K562 (cell line): ENCODE data around the gene LIMS1. TPM values are rescaled to one million over a fixed set of nuclear protein-coding genes. Genes with fewer than 3 reads are reported as not detected.
A peak's percentile ranks its signal among the peaks of the same experiment; 100 is the strongest.

Experiments used
- CBFA2T3 ChIP-seq: fragments of 450-650 bp; IDR thresholded peaks from 2 replicates; pipeline ENCODE4 v1.6.1; 2017
- ERF ChIP-seq: fragments of 450-650 bp; formaldehyde crosslinking; IDR thresholded peaks from 2 replicates; pipeline ENCODE4 v1.4.0; 2020; ENCODE audit warnings: mild to moderate bottlenecking, mixed read lengths
- EWSR1 ChIP-seq: fragments of 450-650 bp; IDR thresholded peaks from 2 replicates; pipeline ENCODE4 v1.6.1; 2018; ENCODE audit warnings: borderline replicate concordance, mild to moderate bottlenecking, low read depth, moderate library complexity; ENCODE audit not compliant: partially characterized antibody
- GTF2F1 ChIP-seq: IDR thresholded peaks from 2 replicates; pipeline ENCODE4 v1.6.1; 2011; ENCODE audit warnings: low read depth, low read length, improper control_type of control experiment
- NR2C2 ChIP-seq, 2 experiments: fragments of 200-800 bp in 1 of 2; sonication (Bioruptor generic) in 1 of 2; sonication (generic) in 1 of 2; formaldehyde crosslinking in 1 of 2; IDR thresholded peaks; 2 replicates each; pipeline versions ENCODE4 v1.6.1 to v1.8.0; 2016 to 2022; ENCODE audit warnings: mild to moderate bottlenecking in 1 of 2, missing compliant biosample characterization in 1 of 2, missing genetic modification characterization in 1 of 2, missing genetic modification reagents in 1 of 2
- STAG1 ChIP-seq: sonication (generic); formaldehyde crosslinking; IDR thresholded peaks from 2 replicates; pipeline ENCODE4 v1.5.0; 2020; ENCODE audit warnings: missing genetic modification reagents, borderline replicate concordance
- TAF1 ChIP-seq: IDR thresholded peaks from 2 replicates; pipeline ENCODE4 v1.6.1; 2011; ENCODE audit warnings: mild to moderate bottlenecking, low read length, moderate library complexity; ENCODE audit not compliant: insufficient read depth, control insufficient read depth, severe bottlenecking; ENCODE audit errors: extremely low read depth
- TEAD4 ChIP-seq, 2 experiments: sonication (generic) in 1 of 2; formaldehyde crosslinking in 1 of 2; IDR thresholded peaks; 2 replicates each; pipeline versions ENCODE4 v1.6.1 to v1.8.0; 2012 to 2022; ENCODE audit warnings: borderline replicate concordance in 1 of 2, inconsistent platforms in 1 of 2, low read length in 1 of 2, mild to moderate bottlenecking in 1 of 2, missing genetic modification reagents in 1 of 2
- ZNF354B ChIP-seq: fragments of 250-450 bp; sonication (Bioruptor Pico); IDR thresholded peaks from 2 replicates; pipeline ENCODE4 v1.4.0; 2020
- polyA plus RNA-seq, 8 experiments: library from polyadenylated mRNA; depleted of rRNA in 4 of 8; stranded (reverse) in 5 of 8; unstranded in 3 of 8; fragments of >200 nt; fragmentation: Nextera tagmentation in 2 of 8; fragmentation: Illumina TruSeq in 1 of 8; extraction: Ambion mirVana in 2 of 8; extraction: Trizol in 1 of 8; gene quantifications; 2 replicates each; pipeline versions ENCODE4 v1.2.1 to v1.2.3, GENCODE V29; 2011 to 2014; ENCODE audit warnings: inconsistent platforms in 1 of 8, missing spikeins in 1 of 8
- total RNA-seq, 7 experiments: library from RNA; depleted of rRNA in 6 of 7; stranded (reverse); fragments of >200 nt in 6 of 7; fragmentation: Illumina TruSeq in 2 of 7; extraction: Trizol in 2 of 7; gene quantifications; 2 replicates each; pipeline versions ENCODE4 v1.2.1 to v1.2.3, GENCODE V29; 2011 to 2021; ENCODE audit warnings: low replicate concordance in 1 of 7
- TF ChIP-seq, protein P1 (sequence below): fragments of 450-650 bp; IDR thresholded peaks from 2 replicates; pipeline ENCODE4 v1.6.1; 2014; ENCODE audit warnings: low read depth, mild to moderate bottlenecking, moderate library complexity, borderline replicate concordance
- TF ChIP-seq, protein P2 (sequence below): sonication (generic); formaldehyde crosslinking; IDR thresholded peaks from 2 replicates; pipeline ENCODE4 v1.8.0; 2022; ENCODE audit warnings: missing genetic modification reagents, mild to moderate bottlenecking, borderline replicate concordance
- TF ChIP-seq, protein P3 (sequence below): IDR thresholded peaks from 2 replicates; pipeline ENCODE4 v1.6.1; 2012; ENCODE audit warnings: low read depth, low read length, improper control_type of control experiment, borderline replicate concordance
- TF ChIP-seq, protein P4 (sequence below): fragments of 450-650 bp; IDR thresholded peaks from 2 replicates; pipeline ENCODE4 v1.6.1; 2016
- TF ChIP-seq, protein P5 (sequence below): sonication (generic); formaldehyde crosslinking; IDR thresholded peaks from 2 replicates; pipeline ENCODE4 v1.8.1; 2023; ENCODE audit warnings: missing genetic modification reagents, mild to moderate bottlenecking, borderline replicate concordance

LIMS1 gene
- total and polyA plus RNA-seq, 9 of the 15 experiments (the other 6 are each of a cell fraction or from before 2014, with no cell fraction given) = 52.8 to 134 (median 81.0) TPM

DNA sequence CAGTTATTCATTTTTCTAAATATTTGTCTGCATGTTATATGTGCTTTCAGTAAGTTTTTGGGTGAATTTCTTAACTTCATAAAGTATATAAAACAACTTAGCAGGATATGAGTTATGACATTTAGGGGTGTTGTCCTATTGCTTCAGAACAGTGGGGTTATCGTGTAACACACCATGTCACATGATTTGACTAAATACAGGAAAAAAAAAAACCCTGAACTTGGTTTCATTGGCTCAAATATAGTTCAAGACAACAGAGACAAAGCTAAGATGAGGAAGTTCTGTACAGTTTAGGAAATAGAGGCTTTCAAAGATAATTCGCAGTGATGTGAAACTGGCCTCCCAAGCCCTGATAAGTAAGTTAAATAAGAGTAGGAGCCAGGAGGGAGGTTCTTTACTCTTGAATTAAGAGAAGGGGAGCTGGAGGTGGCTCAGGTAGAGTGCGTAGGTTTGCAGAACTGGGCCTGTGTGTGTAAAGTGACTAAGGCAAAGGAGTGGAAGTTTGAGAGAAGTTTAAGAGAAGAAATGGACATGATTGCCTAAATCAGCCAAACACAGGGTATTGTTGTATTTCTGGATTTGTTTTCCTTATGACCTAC lies 53.9 kb downstream of the LIMS1 start (continued):
- TF ChIP-seq STAG1 (no peak), CBFA2T3 (peak; percentile 54), NR2C2 (CRISPR knock-in tag; IDR thresholded peaks at IDR 0.05) (no peak), NR2C2 (tag; IDR thresholded peaks at IDR 0.05) (peak; percentile 74; the same call in 1 of the 2 replicates), TEAD4 (IDR thresholded peaks at IDR 0.05; ENCODE audit: low read length) (0 out of 2 replicates have a peak, but pooled peaks have one; percentile 26), TEAD4 (CRISPR knock-in tag; IDR thresholded peaks at IDR 0.05; ENCODE audit: borderline replicate concordance) (no peak), ZNF354B (CRISPR knock-in tag) (no peak), EWSR1 (no peak), TAF1 (no peak), ERF (CRISPR knock-in tag) (no peak), GTF2F1 (no peak)
- TF ChIP-seq, protein P1, sequence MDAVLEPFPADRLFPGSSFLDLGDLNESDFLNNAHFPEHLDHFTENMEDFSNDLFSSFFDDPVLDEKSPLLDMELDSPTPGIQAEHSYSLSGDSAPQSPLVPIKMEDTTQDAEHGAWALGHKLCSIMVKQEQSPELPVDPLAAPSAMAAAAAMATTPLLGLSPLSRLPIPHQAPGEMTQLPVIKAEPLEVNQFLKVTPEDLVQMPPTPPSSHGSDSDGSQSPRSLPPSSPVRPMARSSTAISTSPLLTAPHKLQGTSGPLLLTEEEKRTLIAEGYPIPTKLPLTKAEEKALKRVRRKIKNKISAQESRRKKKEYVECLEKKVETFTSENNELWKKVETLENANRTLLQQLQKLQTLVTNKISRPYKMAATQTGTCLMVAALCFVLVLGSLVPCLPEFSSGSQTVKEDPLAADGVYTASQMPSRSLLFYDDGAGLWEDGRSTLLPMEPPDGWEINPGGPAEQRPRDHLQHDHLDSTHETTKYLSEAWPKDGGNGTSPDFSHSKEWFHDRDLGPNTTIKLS = no peak
- TF ChIP-seq, protein P2, sequence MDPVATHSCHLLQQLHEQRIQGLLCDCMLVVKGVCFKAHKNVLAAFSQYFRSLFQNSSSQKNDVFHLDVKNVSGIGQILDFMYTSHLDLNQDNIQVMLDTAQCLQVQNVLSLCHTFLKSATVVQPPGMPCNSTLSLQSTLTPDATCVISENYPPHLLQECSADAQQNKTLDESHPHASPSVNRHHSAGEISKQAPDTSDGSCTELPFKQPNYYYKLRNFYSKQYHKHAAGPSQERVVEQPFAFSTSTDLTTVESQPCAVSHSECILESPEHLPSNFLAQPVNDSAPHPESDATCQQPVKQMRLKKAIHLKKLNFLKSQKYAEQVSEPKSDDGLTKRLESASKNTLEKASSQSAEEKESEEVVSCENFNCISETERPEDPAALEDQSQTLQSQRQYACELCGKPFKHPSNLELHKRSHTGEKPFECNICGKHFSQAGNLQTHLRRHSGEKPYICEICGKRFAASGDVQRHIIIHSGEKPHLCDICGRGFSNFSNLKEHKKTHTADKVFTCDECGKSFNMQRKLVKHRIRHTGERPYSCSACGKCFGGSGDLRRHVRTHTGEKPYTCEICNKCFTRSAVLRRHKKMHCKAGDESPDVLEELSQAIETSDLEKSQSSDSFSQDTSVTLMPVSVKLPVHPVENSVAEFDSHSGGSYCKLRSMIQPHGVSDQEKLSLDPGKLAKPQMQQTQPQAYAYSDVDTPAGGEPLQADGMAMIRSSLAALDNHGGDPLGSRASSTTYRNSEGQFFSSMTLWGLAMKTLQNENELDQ (CRISPR knock-in tag) = no peak
- TF ChIP-seq, protein P3, sequence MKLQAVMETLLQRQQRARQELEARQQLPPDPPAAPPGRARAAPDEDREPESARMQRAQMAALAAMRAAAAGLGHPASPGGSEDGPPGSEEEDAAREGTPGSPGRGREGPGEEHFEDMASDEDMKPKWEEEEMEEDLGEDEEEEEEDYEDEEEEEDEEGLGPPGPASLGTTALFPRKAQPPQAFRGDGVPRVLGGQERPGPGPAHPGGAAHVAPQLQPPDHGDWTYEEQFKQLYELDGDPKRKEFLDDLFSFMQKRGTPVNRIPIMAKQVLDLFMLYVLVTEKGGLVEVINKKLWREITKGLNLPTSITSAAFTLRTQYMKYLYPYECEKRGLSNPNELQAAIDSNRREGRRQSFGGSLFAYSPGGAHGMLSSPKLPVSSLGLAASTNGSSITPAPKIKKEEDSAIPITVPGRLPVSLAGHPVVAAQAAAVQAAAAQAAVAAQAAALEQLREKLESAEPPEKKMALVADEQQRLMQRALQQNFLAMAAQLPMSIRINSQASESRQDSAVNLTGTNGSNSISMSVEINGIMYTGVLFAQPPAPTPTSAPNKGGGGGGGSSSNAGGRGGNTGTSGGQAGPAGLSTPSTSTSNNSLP = peak; percentile 34; the same call in 1 of the 2 replicates
- TF ChIP-seq, protein P4, sequence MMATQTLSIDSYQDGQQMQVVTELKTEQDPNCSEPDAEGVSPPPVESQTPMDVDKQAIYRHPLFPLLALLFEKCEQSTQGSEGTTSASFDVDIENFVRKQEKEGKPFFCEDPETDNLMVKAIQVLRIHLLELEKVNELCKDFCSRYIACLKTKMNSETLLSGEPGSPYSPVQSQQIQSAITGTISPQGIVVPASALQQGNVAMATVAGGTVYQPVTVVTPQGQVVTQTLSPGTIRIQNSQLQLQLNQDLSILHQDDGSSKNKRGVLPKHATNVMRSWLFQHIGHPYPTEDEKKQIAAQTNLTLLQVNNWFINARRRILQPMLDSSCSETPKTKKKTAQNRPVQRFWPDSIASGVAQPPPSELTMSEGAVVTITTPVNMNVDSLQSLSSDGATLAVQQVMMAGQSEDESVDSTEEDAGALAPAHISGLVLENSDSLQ = peak; percentile 58
- TF ChIP-seq, protein P5, sequence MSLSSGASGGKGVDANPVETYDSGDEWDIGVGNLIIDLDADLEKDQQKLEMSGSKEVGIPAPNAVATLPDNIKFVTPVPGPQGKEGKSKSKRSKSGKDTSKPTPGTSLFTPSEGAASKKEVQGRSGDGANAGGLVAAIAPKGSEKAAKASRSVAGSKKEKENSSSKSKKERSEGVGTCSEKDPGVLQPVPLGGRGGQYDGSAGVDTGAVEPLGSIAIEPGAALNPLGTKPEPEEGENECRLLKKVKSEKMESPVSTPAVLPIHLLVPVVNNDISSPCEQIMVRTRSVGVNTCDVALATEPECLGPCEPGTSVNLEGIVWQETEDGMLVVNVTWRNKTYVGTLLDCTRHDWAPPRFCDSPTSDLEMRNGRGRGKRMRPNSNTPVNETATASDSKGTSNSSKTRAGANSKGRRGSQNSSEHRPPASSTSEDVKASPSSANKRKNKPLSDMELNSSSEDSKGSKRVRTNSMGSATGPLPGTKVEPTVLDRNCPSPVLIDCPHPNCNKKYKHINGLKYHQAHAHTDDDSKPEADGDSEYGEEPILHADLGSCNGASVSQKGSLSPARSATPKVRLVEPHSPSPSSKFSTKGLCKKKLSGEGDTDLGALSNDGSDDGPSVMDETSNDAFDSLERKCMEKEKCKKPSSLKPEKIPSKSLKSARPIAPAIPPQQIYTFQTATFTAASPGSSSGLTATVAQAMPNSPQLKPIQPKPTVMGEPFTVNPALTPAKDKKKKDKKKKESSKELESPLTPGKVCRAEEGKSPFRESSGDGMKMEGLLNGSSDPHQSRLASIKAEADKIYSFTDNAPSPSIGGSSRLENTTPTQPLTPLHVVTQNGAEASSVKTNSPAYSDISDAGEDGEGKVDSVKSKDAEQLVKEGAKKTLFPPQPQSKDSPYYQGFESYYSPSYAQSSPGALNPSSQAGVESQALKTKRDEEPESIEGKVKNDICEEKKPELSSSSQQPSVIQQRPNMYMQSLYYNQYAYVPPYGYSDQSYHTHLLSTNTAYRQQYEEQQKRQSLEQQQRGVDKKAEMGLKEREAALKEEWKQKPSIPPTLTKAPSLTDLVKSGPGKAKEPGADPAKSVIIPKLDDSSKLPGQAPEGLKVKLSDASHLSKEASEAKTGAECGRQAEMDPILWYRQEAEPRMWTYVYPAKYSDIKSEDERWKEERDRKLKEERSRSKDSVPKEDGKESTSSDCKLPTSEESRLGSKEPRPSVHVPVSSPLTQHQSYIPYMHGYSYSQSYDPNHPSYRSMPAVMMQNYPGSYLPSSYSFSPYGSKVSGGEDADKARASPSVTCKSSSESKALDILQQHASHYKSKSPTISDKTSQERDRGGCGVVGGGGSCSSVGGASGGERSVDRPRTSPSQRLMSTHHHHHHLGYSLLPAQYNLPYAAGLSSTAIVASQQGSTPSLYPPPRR (CRISPR knock-in tag) = no peak
